Subcutaneous abdominal adipose tissue (tissue), 5 donors: ENCODE data around the gene PRSS27.

Source experiments
- H3K27ac ChIP-seq: one replicate; pipeline ENCODE4 v1.7.0; 2013; ENCODE audit warnings: low read depth, mild to moderate bottlenecking, inconsistent platforms, low read length, moderate library complexity
- H3K27me3 ChIP-seq, 5 donors: one replicate each; pipeline ENCODE4 v1.7.0; 2013; ENCODE audit warnings: low read length in 5 of 5, inconsistent platforms in 1 of 5; ENCODE audit not compliant: control insufficient read depth in 5 of 5, insufficient read depth in 4 of 5
- H3K36me3 ChIP-seq, 5 donors: one replicate each; pipeline ENCODE4 v1.7.0; 2013; ENCODE audit warnings: low read length in 5 of 5; ENCODE audit not compliant: control insufficient read depth in 5 of 5, insufficient read depth in 5 of 5
- H3K4me1 ChIP-seq, 5 donors: one replicate each; pipeline ENCODE4 v1.7.0; 2013; ENCODE audit warnings: low read length in 5 of 5, mild to moderate bottlenecking in 3 of 5, moderate library complexity in 1 of 5; ENCODE audit not compliant: control insufficient read depth in 5 of 5, insufficient read depth in 5 of 5
- H3K4me3 ChIP-seq, 5 donors: one replicate each; pipeline ENCODE4 v1.7.0; 2013; ENCODE audit warnings: low read length in 5 of 5, low read depth in 1 of 5
- H3K9ac ChIP-seq, 5 donors: one replicate each; pipeline ENCODE4 v1.7.0; 2013; ENCODE audit warnings: low read length in 5 of 5, mild to moderate bottlenecking in 4 of 5, moderate library complexity in 3 of 5
- H3K9me3 ChIP-seq, 5 donors: one replicate each; pipeline ENCODE4 v1.7.0; 2013; ENCODE audit warnings: low read length in 5 of 5; ENCODE audit not compliant: control insufficient read depth in 5 of 5
- donor health status: healthy.
- donor health status: healthy.
- donor health status: healthy.
- donor health status: healthy.
- donor health status: healthy.

The PRSS27 gene

GRCh38 chr16:2704166-2704982 is 15.7 kb downstream of the PRSS27 start:
- H3K4me1 ChIP-seq: no peaks in the 10 kb centered on the region

GRCh38 chr16:2702871-2703745 is 16.9 kb downstream of the PRSS27 start:
- Histone ChIP-seq H3K27ac (no peak overlapping the region), H3K9me3 (no peaks in the 10 kb centered on the region), H3K36me3 (peaks cover 0 to 97% (median 90%) of the 10 kb centered on the region in 5 donors), H3K9ac (no peak overlapping the region), H3K4me3 (no peak overlapping the region), H3K27me3 (no peaks in the 10 kb centered on the region), H3K4me1 (no peaks in the 10 kb centered on the region)

More at GRCh38 chr16:2704166-2704982, 15.7 kb downstream of the PRSS27 start:
- Histone ChIP-seq H3K4me3 (no peak overlapping the region), H3K27me3 (no peaks in the 10 kb centered on the region), H3K36me3 (peaks cover 0 to 95% (median 84%) of the 10 kb centered on the region in 5 donors), H3K9ac (no peak overlapping the region), H3K9me3 (no peaks in the 10 kb centered on the region), H3K27ac (no peak overlapping the region)

- Histone ChIP-seq H3K4me1 (no peaks in the 10 kb centered on the region), H3K9me3 (no peaks in the 10 kb centered on the region), H3K4me3 (no peak overlapping the region), H3K27me3 (no peaks in the 10 kb centered on the region), H3K9ac (no peak overlapping the region), H3K36me3 (peaks cover 0 to 97% (median 90%) of the 10 kb centered on the region in 5 donors), H3K27ac (no peak overlapping the region)
Measured at GRCh38 chr16:2702438-2702825, 17.6 kb downstream of the PRSS27 start.

DNA sequence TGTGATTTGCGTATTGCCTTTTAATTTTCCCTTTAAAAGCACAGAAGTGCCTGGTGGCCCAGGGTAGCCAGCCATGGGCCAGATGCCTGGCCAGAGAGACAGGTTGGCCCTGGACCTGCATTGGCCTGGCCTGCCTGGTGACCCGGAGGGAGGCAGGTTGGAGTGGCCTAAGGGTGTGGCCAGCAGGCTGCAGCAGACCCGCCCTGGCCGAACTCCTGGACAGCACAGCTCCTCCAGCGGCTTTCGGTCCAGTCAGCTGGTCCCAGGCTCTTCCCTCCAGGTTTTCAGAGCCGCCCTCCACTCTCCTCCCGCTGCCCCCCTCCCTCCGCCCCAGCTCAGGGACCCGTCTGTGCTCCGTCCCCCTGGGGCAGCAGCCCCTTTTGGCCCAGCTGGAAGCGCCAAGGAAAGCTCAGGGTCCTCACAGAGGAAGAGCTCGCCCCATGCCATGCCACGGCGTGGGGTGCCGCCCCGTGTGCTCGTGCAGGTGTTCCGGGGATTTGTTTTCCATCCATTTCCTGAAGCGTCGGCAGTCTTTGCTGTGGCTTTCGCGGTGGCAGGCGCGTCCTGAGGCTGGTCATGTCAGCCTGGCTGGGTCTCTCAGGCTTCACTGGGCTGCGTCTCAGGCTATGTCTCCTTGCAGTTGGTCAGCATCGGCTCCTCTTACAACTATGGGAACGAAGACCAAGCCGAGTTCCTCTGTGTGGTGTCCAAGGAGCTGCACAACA is 18.1 kb downstream of the PRSS27 start:
- H3K9ac ChIP-seq: no peak overlapping the region
- no peaks in the 10 kb centered on the region for H3K4me1 ChIP-seq
- no peak overlapping the region for H3K27ac ChIP-seq
- peaks cover 0 to 97% (median 90%) of the 10 kb centered on the region in 5 donors for H3K36me3 ChIP-seq
- H3K4me3 ChIP-seq: no peak overlapping the region
- no peaks in the 10 kb centered on the region for H3K27me3 ChIP-seq
- no peaks in the 10 kb centered on the region for H3K9me3 ChIP-seq

DNA sequence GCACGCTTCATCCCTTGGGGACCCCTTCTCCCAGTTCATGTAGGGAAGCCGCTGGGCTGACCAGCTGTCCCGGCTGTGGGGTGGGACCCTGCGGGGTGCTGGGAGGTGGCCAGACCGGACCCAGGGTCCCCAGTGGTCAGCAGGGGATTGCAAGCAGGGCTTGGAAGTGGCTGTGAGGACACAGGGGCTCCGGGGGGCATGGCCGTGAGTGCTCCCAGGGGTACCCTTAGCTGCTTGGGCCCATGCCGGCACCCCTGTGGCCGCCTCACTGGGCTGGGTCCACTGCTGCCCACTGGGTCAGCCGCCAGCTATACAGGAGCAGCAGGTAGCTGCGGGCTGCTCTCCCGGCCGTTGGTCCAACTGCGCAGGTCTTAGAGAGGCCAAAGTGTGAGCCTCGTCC is 18.8 kb downstream of the PRSS27 start:
- Histone ChIP-seq H3K4me3 (no peak overlapping the region), H3K36me3 (peaks cover 0 to 100% (median 91%) of the 10 kb centered on the region in 5 donors), H3K4me1 (no peaks in the 10 kb centered on the region), H3K9me3 (no peaks in the 10 kb centered on the region), H3K27me3 (no peaks in the 10 kb centered on the region), H3K27ac (no peak overlapping the region), H3K9ac (no peak overlapping the region)

- Histone ChIP-seq H3K4me3 (no peak overlapping the region), H3K36me3 (peaks cover 0 to 95% (median 87%) of the 10 kb centered on the region in 5 donors), H3K9me3 (no peaks in the 10 kb centered on the region), H3K27me3 (no peaks in the 10 kb centered on the region), H3K4me1 (no peaks in the 10 kb centered on the region), H3K27ac (no peak overlapping the region), H3K9ac (no peak overlapping the region)
Measured at GRCh38 chr16:2700786-2701185, 19.2 kb downstream of the PRSS27 start.

DNA sequence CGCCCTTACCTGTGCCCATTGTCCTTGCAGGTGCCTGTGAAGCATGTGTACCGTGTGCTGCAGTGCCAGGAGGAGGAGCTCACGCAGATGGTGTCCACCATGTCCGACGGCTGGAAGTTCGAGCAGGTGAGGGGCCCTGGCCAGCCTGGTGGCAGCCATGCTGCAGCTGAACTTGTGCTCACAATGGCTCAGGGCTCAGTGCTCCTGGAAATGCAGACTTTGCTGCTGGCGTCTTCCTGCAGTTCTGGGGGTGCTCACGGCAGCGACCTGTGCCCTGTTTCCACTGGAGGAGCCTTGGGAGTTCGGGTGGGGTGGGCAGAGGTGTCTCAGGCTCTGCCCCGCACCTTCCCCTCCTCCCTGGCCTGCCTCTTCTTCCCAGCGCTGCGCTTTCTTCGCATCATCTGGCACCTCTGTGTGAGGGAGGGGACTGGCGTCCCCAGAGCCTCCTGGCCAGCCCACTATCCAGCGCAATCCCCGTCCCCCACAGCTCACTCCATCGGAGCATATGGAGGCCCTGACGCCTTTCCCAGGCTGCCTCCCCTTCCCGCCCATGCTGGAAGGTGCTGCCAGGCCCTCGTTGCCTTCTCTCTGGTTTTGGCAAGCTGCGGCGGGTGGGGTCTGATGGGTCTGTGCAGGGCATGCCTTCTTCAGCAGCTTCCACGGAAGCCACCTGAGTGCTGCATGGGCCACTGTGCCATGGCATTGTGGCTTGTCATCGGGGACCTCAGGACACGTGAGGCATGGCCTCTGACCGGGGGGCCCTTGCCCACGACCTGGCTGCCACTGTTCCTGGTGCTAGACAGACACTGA is 20.0 kb downstream of the PRSS27 start:
- Histone ChIP-seq H3K27me3 (no peaks in the 10 kb centered on the region), H3K27ac (no peak overlapping the region), H3K4me1 (no peaks in the 10 kb centered on the region), H3K9ac (no peak overlapping the region), H3K36me3 (peaks cover 0 to 87% (median 79%) of the 10 kb centered on the region in 5 donors), H3K4me3 (no peak overlapping the region), H3K9me3 (no peaks in the 10 kb centered on the region)

GRCh38 chr16:2698965-2699750 is 20.9 kb downstream of the PRSS27 start:
- Histone ChIP-seq H3K9ac (no peak overlapping the region), H3K4me1 (no peaks in the 10 kb centered on the region), H3K36me3 (peaks cover 0 to 78% (median 71%) of the 10 kb centered on the region in 5 donors), H3K9me3 (no peaks in the 10 kb centered on the region), H3K27me3 (no peaks in the 10 kb centered on the region), H3K27ac (no peak overlapping the region), H3K4me3 (no peak overlapping the region)
